ENCODE data around the gene BCAR1. TPM values are rescaled to one million over a fixed set of nuclear protein-coding genes. Genes with fewer than 3 reads are reported as not detected.

The BCAR1 gene
- total RNA-seq, 4 donors from 2014 or later: 51.1 to 89.9 (median 71.3) TPM

DNA sequence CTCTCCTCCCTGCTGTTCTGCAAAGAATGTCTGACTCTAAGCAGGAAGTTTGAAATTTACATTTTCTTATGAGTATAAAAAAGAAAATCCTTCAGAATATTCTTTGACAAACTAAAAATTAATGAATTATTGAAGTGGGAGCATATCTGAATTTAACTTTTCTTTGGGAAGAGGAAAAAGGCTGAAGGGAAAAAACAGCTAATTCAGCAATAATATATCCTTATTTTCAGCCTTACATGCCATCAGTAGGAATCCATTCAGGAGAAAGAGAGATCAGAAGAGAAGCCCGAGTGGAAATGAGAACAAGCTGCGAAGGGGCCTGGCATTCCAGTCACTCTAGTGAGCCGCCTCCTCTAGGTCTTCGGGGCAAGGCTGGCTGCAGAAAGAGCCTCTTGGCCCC is 41.7 kb upstream of the BCAR1 start:
- DNase-seq: no peak
- H3K9me3 ChIP-seq: no peaks in the 10 kb centered on the region
- H3K27ac ChIP-seq: no peak overlapping the region
- H3K36me3 ChIP-seq: peaks cover 9 to 11% of the 10 kb centered on the region in 2 donors
- H3K4me1 ChIP-seq: peaks cover 15 to 28% of the 10 kb centered on the region in 2 donors
- no peaks in the 10 kb centered on the region for H3K27me3 ChIP-seq
- TF ChIP-seq POLR2A (IDR thresholded peaks at IDR 0.05): no peak
- TF ChIP-seq, protein P1, sequence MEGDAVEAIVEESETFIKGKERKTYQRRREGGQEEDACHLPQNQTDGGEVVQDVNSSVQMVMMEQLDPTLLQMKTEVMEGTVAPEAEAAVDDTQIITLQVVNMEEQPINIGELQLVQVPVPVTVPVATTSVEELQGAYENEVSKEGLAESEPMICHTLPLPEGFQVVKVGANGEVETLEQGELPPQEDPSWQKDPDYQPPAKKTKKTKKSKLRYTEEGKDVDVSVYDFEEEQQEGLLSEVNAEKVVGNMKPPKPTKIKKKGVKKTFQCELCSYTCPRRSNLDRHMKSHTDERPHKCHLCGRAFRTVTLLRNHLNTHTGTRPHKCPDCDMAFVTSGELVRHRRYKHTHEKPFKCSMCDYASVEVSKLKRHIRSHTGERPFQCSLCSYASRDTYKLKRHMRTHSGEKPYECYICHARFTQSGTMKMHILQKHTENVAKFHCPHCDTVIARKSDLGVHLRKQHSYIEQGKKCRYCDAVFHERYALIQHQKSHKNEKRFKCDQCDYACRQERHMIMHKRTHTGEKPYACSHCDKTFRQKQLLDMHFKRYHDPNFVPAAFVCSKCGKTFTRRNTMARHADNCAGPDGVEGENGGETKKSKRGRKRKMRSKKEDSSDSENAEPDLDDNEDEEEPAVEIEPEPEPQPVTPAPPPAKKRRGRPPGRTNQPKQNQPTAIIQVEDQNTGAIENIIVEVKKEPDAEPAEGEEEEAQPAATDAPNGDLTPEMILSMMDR (IDR thresholded peaks at IDR 0.05): no peak
- 80 to 95% methylated on average over 4 of the region's 4 CpGs for WGBS, 2 donors
- intact Hi-C loops (cut with DNase I): no loop called here
- no peak overlapping the region for H3K4me3 ChIP-seq (replicated peaks in 1 of 3)

DNA sequence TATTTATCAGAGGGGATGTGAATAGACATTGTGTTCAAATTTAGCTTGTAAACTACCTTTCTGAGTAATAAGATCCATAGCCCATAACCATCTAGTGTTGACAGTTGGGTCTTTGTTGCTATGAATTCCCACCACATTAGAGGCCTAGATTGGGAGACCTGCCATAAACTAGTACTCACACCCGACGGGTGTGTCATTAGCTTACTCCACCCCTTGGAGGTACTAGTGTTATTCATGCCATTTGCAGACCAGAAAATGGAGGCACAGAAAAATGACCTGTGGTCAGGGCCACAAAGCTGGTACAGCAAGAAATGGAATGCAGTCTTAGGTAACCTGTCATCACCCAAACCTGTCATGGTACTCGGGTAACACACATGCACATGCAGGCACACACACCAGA is 41.3 kb upstream of the BCAR1 start:
- TF ChIP-seq, protein P1 (IDR thresholded peaks at IDR 0.05): no peak
- no peak for TF ChIP-seq POLR2A (IDR thresholded peaks at IDR 0.05)
- H3K4me3 ChIP-seq (replicated peaks in 1 of 3): no peak overlapping the region
- WGBS, 2 donors: 91 to 98% methylated on average over 3 of the region's 3 CpGs
- H3K27ac ChIP-seq: no peak overlapping the region
- H3K27me3 ChIP-seq: no peaks in the 10 kb centered on the region
- H3K36me3 ChIP-seq: peaks cover 9 to 11% of the 10 kb centered on the region in 2 donors
- intact Hi-C loops (cut with DNase I): no loop called here
- peaks cover 20 to 32% of the 10 kb centered on the region in 2 donors for H3K4me1 ChIP-seq
- DNase-seq: no peak
- H3K9me3 ChIP-seq: no peaks in the 10 kb centered on the region

DNA sequence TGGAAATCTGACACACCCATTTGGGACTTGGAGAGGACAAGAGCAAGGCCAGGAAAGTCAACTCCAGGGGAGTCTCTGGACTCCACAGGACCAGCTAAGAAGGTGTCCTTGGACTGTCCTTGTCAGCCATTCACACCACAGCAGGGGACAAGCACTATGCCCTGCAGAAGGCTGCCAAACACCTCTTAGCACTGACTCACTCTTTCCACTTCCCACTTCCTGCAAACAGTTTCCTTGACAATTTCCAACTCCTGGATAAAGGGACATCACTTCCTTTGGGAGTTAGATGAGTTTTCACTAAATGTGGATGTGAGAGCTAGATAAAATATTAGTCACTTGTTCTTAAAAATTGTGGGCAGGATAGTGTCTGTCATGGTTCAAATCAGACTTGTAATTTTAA is 37.8 kb upstream of the BCAR1 start:
- peak; percentile 41 to 49 for DNase-seq
- H3K36me3 ChIP-seq: peaks cover 5 to 11% of the 10 kb centered on the region in 2 donors
- intact Hi-C loops (cut with DNase I): no loop called here
- no peaks in the 10 kb centered on the region for H3K9me3 ChIP-seq
- no peak for TF ChIP-seq POLR2A (IDR thresholded peaks at IDR 0.05)
- TF ChIP-seq, protein P1 (IDR thresholded peaks at IDR 0.05): no peak
- H3K27me3 ChIP-seq: no peaks in the 10 kb centered on the region
- peaks cover 20 to 33% of the 10 kb centered on the region in 2 donors for H3K4me1 ChIP-seq
- no peak overlapping the region for H3K4me3 ChIP-seq (replicated peaks in 1 of 3)
- H3K27ac ChIP-seq: peak overlapping the region; percentile 69 to 80 (median 70)

DNA sequence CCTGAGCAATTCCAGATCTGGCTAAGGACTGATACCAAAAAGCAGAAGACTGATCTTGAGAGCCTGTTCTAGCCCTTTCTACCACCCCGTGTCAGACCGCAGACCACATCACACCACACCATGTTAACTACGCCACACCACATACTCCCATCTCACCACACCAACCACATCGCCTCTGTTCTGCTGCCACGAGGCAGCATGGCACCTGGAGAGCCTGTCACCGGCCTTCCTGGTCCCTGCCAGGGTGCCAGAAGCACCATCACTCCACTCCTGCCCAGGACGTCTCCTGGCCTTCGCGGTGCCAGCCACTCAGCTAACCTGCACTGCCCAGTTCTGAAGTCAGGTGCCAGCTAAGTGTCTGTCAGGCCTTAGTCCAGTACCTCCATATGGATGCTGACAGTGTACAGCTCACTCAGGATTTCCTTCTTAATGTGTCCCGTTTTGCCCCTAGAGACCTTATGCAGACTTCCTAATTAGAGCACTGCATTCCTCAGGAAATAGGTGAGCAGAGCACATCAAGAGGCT is 37.2 kb upstream of the BCAR1 start:
- H3K4me3 ChIP-seq (replicated peaks in 1 of 3): no peak overlapping the region
- TF ChIP-seq POLR2A (IDR thresholded peaks at IDR 0.05): no peak
- TF ChIP-seq, protein P1 (IDR thresholded peaks at IDR 0.05): no peak
- 72 to 76% methylated on average over 10 of the region's 10 CpGs for WGBS, 2 donors
- peaks cover 20 to 33% of the 10 kb centered on the region in 2 donors for H3K4me1 ChIP-seq
- no peaks in the 10 kb centered on the region for H3K9me3 ChIP-seq
- intact Hi-C loops (cut with DNase I): no loop called here
- peak; percentile 38 to 57 for DNase-seq
- H3K27me3 ChIP-seq: no peaks in the 10 kb centered on the region
- peak overlapping the region; percentile 69 to 80 (median 70) for H3K27ac ChIP-seq
- H3K36me3 ChIP-seq: peaks cover 5 to 11% of the 10 kb centered on the region in 2 donors

DNA sequence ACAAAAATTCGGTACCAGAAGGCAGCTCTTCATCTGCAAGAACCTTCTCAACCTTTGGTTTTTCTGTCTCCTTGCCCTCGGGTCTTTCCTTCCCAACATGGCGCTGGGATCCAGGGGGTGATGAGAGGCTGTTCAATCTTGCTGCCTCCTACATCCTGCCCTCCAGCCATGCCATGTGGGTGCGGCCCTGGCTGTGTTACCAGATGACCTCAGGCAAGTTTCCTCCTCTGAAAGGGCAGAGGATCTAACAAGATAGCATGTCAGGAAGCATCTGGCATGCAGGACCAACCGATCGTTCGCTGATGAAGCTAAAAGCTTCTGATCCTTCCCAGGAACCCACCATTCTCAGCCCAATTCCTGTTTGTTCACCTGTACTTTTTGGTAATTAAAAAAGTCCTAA is 36.8 kb upstream of the BCAR1 start:
- Histone ChIP-seq H3K4me1 (peaks cover 20 to 33% of the 10 kb centered on the region in 2 donors), H3K27me3 (no peaks in the 10 kb centered on the region), H3K9me3 (no peaks in the 10 kb centered on the region), H3K4me3 (replicated peaks in 1 of 3) (no peak overlapping the region), H3K36me3 (peaks cover 5 to 11% of the 10 kb centered on the region in 2 donors), H3K27ac (peak overlapping the region; percentile 69 to 80 (median 70))
- WGBS, 2 donors: 62 to 77% methylated on average over 7 of the region's 7 CpGs
- no peak for DNase-seq
- no peak for TF ChIP-seq POLR2A (IDR thresholded peaks at IDR 0.05)
- TF ChIP-seq, protein P1 (IDR thresholded peaks at IDR 0.05): no peak
- intact Hi-C loops (cut with DNase I): no loop called here
